HG03095 (cell line): ENCODE data around the gene CCDC148.

ENCODE experiments used
- ATAC-seq: cut with Tn5 transposase; IDR thresholded peaks from one replicate; pipeline ENCODE4 v1.9.1; 2021; ENCODE audit warnings: moderate library complexity; ENCODE audit not compliant: unreplicated experiment

CCDC148 gene

DNA sequence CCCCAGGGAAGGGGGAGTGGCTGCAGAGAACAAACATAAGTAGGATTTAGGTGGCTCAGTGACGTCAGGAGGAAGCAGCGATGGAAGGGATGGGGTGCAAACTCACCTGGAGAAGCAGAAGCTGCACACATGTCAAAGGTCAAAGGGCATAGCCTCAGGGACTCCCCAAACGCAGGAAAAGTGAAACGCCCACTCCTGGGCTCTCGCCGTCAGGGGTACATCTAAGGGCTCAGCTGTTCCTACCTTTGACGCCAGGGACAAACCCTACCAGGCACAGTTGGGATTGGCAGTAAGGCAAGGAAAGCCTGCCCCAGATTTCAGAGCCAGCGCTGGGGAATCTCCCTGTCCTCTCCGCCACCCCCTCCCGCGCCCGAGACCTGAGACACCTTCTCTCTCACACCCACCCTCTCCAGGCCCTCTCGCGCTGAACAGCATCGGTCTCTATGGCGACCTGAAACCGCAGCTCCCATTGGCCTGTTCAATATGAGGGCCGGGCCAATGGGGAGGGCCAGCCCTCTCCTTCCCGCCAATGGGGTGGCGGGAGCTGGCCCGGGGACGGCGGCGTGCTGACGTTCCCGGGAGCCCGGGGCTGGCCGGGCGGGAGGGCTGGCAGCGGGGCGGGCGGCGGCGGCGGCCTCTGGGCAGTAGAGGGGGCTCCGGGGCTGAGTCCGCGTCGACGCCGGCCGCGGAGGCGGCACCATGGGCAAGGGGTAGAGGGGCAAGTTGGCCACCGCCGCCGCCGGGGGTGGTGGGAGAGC is at the start of gene CCDC148, which contains the start of gene PKP4:
Gene CCDC148, minus strand, starts transcription at position 445 of the 758 bp plus-strand sequence. Its CDS starts 314 bp downstream, at position 131.
Gene PKP4, plus strand, starts transcription at position 644 of the 758 bp plus-strand sequence. CDS start 76,233 bp downstream, outside the sequence.
- peak; percentile 91 for ATAC-seq

DNA sequence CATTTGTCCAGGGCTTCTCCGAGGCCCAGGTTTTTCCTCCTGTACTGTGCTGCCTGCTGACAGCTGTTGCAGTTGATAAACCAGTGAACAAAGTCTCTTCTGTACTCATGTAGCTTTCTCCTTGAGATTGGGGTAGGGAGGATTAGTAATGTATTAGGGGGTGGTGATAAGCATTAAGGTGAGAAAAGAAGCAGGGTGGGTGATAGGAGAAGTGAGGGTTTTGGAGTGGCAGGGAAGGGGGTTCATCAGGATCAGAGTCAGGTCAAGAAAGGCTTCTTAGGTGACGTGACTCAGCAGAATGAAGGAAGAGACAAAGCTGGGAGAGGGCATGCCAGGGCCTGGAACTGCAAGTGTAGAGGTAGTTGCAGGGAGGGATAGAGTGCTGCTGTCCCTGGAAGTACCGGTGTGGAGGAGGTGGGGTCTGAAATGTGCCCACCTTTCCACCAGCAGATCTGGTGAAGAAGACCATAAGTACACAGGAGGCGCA is 48.9 kb upstream of the CCDC148 start:
- ATAC-seq = no peak

DNA sequence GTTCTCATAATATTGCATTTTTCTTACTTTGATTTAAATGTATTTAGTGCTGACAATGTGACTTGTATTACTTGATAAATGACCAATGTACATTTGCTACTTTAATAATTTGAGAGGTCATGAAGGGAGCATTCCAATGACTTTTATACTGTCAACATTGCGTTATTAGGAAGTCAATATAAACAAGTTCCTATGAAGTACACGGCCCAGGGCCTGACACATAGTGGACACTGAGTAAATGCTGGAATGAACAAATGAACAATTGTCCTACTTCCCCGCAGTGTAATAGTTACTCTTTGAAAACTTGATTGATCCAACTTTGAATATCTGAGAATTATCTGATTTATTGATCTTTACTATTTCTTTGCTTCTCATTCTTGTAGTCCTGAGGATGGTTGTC is 47.5 kb upstream of the CCDC148 start:
- ATAC-seq = no peak

DNA sequence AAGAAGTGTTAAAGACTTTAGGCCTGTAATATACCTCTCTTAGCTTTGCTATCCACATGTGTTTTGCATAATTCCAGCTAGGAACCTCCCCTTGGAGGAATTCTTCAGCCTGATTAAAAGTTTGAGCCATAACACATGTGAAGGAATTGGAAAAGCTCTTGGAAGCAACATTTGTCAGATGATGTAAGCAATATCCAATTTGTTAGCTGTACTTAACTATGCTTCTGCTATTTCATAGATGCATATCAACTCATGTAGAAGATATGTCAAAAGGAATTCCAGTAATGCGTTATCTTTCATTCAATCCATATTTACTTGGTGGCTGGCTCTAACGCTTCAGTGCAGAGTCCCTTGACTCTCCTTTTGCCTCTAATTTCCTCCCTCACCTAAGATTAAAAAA is 46.4 kb upstream of the CCDC148 start:
- ATAC-seq = no peak

DNA sequence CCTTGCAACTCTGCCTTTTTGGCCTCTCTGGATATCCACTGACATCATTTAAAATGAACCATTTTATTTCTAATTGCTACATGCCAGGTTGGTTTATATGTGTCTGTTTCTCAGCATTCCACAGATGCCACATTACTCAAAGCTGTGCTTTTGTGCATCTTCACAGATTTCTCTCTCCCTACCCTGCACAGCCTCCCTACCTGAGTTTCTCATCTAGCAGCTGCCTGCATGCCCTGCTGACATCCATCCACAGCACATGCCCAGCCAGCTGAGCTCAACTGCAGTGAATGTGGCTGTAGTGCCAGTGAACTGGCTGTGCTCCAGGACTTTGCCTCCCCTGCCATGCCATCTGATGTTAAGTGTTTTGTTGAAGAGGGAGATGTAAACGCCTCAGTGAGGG is 44.7 kb upstream of the CCDC148 start:
- no peak for ATAC-seq

DNA sequence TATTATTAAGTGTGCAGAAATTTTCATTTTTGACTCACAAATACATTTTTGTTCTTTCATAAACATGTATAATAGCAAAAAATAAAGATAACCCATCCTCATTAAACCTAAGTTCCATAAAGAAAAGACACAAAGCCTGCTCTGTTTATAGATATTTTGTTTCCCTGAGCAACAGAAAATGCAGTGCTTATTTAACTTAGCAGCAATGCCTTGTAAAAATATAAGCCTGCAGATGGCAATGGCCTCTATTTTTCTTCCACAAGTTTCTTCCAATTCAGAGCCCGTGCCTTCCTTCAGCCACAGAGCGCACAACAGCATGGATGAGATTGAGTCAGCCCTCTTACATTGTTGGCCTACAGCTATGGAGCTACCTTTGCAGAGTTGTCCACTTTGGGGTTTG is 43.8 kb upstream of the CCDC148 start:
- ATAC-seq = no peak

DNA sequence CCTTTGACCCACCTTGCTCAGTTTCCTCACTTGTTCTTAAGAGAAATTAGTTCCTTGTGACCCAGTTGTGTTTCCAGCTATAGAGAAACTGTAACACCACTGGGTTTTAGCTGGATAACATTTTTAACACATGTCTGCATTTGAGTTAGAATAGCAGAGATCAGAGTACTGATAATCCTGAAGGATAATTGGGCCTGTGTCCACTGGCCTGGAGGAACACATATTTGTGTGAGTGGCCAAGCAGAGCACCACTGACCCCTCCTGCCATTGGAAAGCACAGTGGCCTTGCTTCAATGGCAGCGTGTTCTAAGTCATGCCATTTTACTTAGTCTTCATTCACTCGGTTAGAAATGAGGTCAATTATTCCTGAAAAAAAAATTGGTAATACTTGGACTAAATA is 42.8 kb upstream of the CCDC148 start:
- ATAC-seq = no peak

DNA sequence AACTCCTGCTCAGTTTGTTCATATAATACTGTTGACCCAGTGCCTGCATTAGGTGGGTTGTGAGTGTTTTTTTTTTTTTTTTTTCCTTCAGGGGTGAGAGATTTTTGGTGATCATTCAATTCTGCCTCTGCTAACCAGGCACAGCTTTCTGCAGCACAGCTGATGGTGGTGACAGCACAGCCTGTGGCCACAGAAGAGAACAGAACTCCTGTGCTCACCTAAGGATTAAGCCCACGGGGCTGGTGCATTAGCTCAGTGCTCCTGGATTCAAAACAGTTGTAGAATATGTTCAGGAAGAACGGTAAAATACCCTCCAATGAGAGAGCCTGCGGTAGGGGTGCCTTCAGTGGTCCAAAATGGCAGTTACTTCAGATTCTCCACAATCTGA is 42.2 kb upstream of the CCDC148 start:
- no peak for ATAC-seq

DNA sequence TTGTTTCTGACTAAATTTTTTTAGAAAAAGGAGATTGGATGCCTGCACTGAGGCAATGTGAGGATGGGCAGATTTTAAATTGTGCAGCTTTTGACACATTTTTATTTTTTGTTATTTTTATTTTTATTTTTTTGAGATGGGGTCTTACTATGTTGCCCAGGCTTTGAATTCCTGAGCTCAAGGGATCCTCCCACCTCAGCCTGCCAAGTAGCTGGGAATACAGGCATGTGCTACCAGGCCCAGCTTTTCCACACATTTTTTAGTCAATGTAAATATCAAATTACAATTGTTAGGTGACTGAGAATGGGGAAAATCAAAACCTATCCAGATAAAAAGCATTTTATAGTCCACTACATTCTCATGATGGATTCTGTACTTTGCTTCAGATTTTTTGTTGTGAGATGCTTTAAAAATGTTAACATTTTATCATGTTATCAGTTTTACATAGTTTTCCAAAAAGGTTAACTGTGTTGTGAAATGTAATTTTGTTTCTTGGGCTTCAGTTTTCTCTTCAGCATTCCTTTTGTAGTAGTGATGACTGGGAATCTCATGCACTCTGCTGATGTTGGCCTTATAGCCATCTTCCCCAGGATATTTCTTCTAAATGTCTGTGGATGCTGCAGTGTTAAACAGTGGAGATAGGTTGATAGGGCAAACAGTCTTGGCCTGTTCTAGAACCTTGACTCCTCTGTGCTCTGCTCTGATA is 41.6 kb upstream of the CCDC148 start:
- no peak for ATAC-seq

DNA sequence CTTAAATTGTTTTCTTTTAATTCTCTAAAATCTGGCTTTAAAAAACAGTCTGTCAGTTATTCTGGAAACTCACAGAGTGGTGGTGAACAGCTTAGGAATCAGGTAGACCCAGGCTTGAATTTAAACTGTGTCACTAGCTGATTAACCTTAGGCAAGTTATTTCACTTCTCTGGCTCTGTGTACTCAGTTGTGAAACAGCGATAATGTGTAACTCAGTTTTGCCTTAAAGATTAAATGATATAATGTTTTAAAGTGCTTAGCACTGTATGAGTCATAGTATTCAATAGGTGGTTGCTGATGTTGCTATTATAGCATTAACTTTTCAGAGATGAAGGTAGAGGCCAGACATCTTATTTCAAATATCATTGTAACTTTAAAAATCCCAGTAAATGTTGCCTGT is 40.9 kb upstream of the CCDC148 start:
- ATAC-seq = no peak

DNA sequence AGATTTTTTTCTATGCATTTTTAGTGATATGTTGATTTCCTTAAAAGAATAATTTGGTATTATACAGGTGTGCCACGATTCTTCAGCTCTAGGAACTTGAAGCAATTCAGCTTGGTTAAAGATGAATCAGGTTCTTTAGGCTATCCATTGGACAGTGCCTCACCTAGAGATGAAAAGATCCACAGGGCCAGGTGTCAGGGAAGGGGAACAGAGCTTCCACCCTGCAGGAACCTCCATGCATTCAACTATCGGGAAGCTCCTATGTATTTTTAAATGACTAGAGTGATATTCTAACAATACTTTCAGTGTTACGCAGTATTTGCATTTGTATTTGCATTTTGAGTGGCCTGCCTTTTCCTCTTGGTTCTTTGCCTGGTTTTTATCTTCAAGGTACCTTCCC is 40.4 kb upstream of the CCDC148 start:
- no peak for ATAC-seq

DNA sequence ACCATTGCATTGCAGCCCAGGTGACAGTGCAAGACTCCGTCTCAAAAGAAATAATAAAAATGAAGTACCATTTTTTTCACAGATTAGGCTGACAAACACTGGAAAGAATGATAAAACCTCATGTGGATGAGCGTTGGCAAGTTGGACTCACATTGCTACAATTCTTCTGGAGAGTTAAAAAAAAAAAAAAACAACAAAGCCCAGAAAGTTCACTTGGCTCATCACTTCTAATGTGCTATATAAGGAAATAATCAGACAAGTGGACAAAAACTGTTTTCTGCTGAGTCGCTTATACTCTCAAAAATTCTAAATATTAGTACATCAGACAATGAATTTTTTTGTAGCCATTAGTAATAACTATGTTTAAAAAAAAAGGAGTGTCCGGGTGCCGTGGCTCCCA is 38.6 kb upstream of the CCDC148 start:
- ATAC-seq = no peak

DNA sequence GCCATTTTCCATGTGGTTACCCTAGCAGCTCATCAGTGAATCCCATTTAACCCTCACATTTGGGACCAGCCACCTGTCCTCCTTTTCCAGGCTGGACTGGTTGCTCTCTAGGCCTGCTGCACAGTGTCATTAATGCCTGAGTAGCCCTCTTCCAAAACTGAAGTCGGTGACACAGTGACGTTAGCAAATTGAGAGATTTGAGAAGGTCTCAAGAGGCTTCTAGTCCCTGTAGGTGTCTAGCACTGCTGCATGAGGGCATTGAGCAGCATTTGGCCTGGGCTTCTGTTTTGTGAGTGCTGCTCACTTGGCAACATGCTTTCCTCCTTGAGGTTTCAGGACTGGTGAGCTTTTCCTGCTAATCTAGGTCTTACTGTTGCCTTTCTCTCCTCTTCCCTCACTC is 36.9 kb upstream of the CCDC148 start:
- ATAC-seq = no peak

DNA sequence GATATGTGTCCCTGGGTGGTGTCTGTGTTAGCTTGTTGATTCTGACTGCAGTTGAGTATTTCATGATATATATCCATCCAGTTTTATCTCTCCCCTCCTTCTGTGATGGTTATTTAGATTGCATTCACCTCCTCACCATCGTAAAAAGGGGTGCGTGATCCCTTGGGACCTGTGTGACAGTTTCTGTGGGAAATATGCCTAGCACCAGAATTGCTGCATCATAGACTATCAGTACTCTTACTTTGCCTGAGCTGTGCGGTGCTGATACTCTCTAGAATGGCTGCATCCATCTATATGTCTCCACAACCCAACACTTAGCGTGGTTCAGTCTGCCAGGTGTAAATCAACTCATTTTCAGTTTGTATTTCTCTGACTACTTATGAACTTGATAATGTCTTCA is 34.5 kb upstream of the CCDC148 start:
- no peak for ATAC-seq

DNA sequence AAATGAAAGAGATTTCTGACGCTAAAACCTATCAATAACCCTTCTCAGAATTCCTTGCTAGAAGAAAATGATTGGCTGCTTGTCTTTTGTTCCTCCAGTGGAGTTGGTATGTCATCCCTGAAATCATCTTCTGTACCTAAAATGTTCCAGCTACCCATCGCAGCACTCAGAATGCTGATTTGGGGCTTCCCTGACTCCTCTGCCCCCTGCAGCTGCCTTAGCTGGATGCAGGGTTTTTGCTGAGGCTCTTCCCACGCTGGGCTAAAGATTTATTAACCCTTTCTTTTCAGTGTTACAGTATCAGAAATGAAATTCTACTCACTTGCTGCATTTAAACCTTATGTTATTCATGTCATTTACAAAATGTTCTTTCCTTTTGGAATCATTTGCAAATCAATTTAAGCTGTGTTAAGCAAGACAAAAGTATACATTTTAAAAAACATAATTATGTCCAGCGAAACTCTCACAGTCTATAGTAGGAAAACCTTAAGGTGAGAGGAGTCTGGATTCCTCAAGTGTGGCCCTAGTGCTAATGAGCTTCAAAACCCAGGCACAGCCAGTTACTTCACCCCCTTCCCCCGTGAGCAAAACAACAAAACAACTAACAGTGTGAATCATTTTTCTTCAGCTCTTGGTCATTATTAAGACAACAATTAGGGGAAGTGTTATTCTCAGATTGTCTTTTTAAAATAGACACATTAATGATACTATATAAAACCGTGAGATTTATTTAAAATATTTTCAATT is 33.0 kb upstream of the CCDC148 start:
- ATAC-seq = no peak

DNA sequence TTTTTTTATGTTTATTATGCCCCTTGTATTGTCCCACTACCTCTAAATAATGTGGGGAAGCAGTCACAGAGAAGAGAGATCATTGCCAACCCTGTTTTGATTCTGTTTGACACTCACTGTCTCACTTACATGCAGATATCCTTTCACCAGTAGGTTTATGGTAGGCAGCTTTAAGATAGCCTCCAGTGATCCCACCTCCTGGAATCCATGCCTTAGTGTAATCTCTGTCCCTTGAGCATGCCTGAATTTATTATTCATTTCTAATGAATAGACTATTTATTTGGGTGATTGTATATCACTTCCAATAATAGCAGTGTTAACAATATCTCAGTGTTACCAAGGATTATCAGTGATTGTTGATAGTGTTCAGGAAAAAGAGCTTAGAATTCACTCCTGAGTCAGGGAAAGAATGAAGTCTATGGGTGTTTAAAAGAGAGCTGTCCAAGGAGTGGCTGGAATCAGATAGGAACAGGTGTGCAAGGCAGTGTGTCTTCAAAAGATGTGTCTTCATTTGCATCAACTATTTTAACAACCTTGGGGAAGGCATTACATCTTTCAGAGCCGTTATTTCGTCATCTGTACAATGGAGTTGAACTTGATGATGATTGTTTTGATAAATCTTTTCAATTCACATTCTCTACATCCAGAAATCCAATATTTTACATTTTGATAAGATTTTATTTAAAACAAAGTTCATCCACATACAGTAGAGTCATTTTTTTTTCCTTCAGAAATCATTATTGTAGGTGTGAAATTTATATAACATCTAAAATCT is 32.1 kb upstream of the CCDC148 start:
- no peak for ATAC-seq

DNA sequence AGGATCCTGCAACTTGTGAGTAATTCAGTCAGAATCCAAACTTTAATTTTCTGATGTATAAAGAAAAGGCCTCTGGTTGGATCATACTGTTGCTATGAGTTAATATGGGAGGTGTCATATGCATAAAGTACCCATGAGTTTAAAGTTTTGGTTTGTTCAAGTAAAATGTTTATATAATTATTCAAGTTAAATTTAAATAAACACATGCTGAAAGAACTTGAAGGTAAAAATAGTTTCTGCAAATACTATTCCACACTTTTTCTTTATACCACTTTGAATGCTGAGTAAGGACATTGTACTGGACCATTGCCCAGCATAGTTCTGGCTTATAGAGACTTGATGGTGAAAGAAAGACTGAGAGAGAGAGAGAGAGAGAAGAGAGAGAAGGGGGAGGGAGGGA is 30.9 kb upstream of the CCDC148 start:
- no peak for ATAC-seq

DNA sequence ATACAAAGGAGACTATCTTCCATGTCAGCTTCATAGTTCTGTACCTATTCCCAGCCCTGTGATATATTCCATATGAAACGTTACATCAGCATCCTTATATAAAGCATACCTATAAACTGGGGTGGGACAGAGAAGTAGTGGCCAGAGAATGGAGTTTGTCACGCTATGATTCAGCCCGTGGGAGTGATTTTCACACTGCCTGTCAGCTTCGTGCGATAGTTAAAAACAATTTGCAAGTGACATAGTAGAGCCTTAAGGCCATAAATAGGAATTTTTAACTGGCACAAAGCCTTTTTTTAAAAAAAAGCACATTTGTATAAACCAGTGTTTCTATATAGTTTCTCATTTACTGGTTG is 30.4 kb upstream of the CCDC148 start:
- ATAC-seq = no peak

DNA sequence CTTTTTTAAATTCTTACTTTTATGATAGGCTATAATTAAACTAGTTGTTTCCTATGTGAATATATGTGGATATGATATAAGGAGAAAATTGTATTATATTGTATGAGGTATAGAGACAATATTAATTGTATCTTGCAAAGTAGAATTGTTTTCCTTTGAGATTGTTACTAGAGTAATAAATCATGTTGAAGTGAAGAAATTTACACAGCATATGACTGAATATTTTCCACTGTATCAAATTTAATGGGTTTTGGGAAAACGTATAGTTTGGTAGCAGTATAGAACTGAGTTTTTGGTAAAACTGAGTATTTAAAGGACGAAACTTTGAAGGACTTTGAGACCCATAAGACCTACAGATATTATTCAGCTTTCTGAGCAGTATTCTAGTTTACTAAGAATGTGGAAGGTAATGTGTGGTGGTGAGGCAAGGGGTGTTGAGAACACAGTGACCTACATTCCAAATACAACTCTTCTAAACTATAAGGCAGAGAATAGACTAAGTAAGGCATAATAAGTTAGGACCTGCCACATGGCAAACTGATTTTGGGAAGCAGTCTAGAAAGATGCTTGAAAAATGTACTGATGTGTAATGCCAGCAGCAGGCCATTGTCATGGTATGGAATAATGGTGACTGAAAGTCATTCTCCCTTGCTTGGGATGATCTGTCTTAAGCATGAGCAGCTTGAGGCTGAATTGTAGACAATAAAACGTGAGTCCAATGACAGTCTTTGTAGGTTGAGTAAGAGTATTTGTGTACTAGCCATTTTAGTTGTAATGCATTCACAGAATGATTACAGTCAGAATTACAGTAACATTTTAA is 29.8 kb upstream of the CCDC148 start:
- no peak for ATAC-seq
